Endothelial cell of umbilical vein (primary cell): Measurements from ENCODE around the gene IZUMO4. TPM values are rescaled to one million over a fixed set of nuclear protein-coding genes. Genes with fewer than 3 reads are reported as not detected.

Experiments used
- BruUV-seq: library from RNA; stranded (reverse); fragments of 400-500 nt; replicated peaks from 2 replicates; lab custom pipeline; 2021; lab: Mats Ljungman, UMichigan
- CTCF ChIA-PET: fragments of 300-600, 350-600 bp; sonication (Branson Sonifier 250); formaldehyde crosslinking; loops from one replicate; lab custom pipeline; 2021; ENCODE audit warnings: antibody characterized with exemption, inconsistent platforms; lab: Charles Lee
- POLR2A ChIA-PET: fragments of 300-600, 350-600 bp; sonication (Branson Sonifier 250); formaldehyde crosslinking; loops from one replicate; lab custom pipeline; 2021; ENCODE audit warnings: antibody characterized with exemption, inconsistent platforms; lab: Charles Lee
- DNase-seq: peaks from one replicate; pipeline ENCODE4 v3.0.0-alpha.2; 2011; ENCODE audit warnings: low read depth, low spot score
- FAIRE-seq: peaks from 2 replicates; lab custom pipeline; 2011; peaks lifted over from hg19 to GRCh38; lab: Jason Lieb, UNC
- H2AFZ ChIP-seq: 2 replicates; pipeline ENCODE4 v1.6.0; 2012; ENCODE audit warnings: low read depth, low read length, control low read depth, inconsistent platforms
- H3K27ac ChIP-seq: 2 replicates; pipeline ENCODE4 v1.5.1; 2011; ENCODE audit warnings: low read depth, mild to moderate bottlenecking, control low read depth, low read length, moderate library complexity; ENCODE audit not compliant: insufficient read depth
- H3K27me3 ChIP-seq, 2 experiments: 2 replicates each; pipeline versions ENCODE4 v1.6.0 to v1.6.1; 2011; ENCODE audit warnings: low read length in 2 of 2, mixed read lengths in 1 of 2; ENCODE audit not compliant: control insufficient read depth in 2 of 2, insufficient read depth in 2 of 2
- H3K36me3 ChIP-seq, 2 experiments: 2 replicates in 1 of 2; 3 replicates in 1 of 2; pipeline ENCODE4 v1.5.1; 2011; ENCODE audit warnings: low read length in 2 of 2, mild to moderate bottlenecking in 1 of 2, moderate library complexity in 1 of 2; ENCODE audit not compliant: control insufficient read depth in 2 of 2, insufficient read depth in 2 of 2; ENCODE audit errors: extremely low read depth in 1 of 2
- H3K4me1 ChIP-seq: 3 replicates; pipeline ENCODE4 v1.5.1; 2011; ENCODE audit warnings: mild to moderate bottlenecking, low read length; ENCODE audit not compliant: control insufficient read depth, insufficient read depth; ENCODE audit errors: extremely low read depth
- H3K4me2 ChIP-seq: 2 replicates; pipeline ENCODE4 v1.6.1; 2011; ENCODE audit warnings: low read length, control low read depth, mixed read lengths; ENCODE audit not compliant: insufficient read depth
- H3K4me3 ChIP-seq, 3 experiments: fragments of 200-600 bp in 1 of 3; sonication (generic), shearing (Covaris generic) in 1 of 3; replicated peaks in 1 of 3; 2 replicates each; pipeline ENCODE4 v1.5.1; 2011 to 2016; ENCODE audit warnings: control low read depth in 3 of 3, low read length in 3 of 3, mild to moderate bottlenecking in 2 of 3, inconsistent platforms in 1 of 3, low read depth in 1 of 3, moderate library complexity in 1 of 3; ENCODE audit not compliant: insufficient read depth in 1 of 3
- H3K79me2 ChIP-seq: 2 replicates; pipeline ENCODE4 v1.6.0; 2012; ENCODE audit warnings: low read length, inconsistent platforms; ENCODE audit not compliant: control insufficient read depth, insufficient read depth
- H3K9ac ChIP-seq: replicated peaks from 2 replicates; pipeline ENCODE3; 2011; ENCODE audit warnings: low read length, control low read depth; ENCODE audit not compliant: insufficient read depth; ENCODE audit errors: extremely low read depth
- H3K9me1 ChIP-seq: replicated peaks from 3 replicates; pipeline ENCODE4 v1.6.0; 2011; ENCODE audit warnings: mild to moderate bottlenecking, low read length; ENCODE audit not compliant: control insufficient read depth, insufficient read depth; ENCODE audit errors: extremely low read depth
- H3K9me3 ChIP-seq: replicated peaks from 2 replicates; pipeline ENCODE4 v1.5.1; 2012; ENCODE audit warnings: low read length, inconsistent platforms; ENCODE audit not compliant: control insufficient read depth, insufficient read depth
- H4K20me1 ChIP-seq: replicated peaks from 2 replicates; pipeline ENCODE3; 2011; ENCODE audit warnings: mild to moderate bottlenecking, low read length; ENCODE audit not compliant: control insufficient read depth, insufficient read depth; ENCODE audit errors: extremely low read depth
- EZH2 ChIP-seq: IDR thresholded peaks from 2 replicates; pipeline ENCODE4 v1.6.1; 2012; ENCODE audit warnings: borderline replicate concordance, low read depth, mild to moderate bottlenecking, moderate library complexity, low read length, inconsistent platforms; ENCODE audit not compliant: severe bottlenecking
- FOS ChIP-seq: IDR thresholded peaks from 2 replicates; pipeline ENCODE4 v1.6.1; 2011; ENCODE audit warnings: mild to moderate bottlenecking, low read length, moderate library complexity, borderline replicate concordance; ENCODE audit not compliant: insufficient read depth
- GATA2 ChIP-seq: IDR thresholded peaks from 2 replicates; pipeline ENCODE4 v1.7.0; 2011; ENCODE audit warnings: low read depth, mild to moderate bottlenecking, moderate library complexity, mixed read lengths, low read length; ENCODE audit not compliant: insufficient read length, insufficient read depth
- JUN ChIP-seq: IDR thresholded peaks from 2 replicates; pipeline ENCODE4 v1.6.1; 2011; ENCODE audit warnings: borderline replicate concordance, low read depth; ENCODE audit not compliant: insufficient read length, insufficient read depth
- MYC ChIP-seq: IDR thresholded peaks from one replicate; pipeline ENCODE4 v1.6.1; 2011; ENCODE audit warnings: mild to moderate bottlenecking, low read depth, low read length
- POLR2A ChIP-seq: IDR thresholded peaks from 2 replicates; pipeline ENCODE4 v1.6.1; 2012; ENCODE audit warnings: low read depth, mild to moderate bottlenecking, control low read depth, low read length
- POLR2AphosphoS5 ChIP-seq: IDR thresholded peaks from 2 replicates; pipeline ENCODE4 v1.6.1; 2012; ENCODE audit warnings: low read depth, mild to moderate bottlenecking, control low read depth, low read length, moderate library complexity; ENCODE audit not compliant: insufficient read depth
- dilution Hi-C: fragments of 300-500 bp; cut with MboI; formaldehyde crosslinking; loops from one replicate; pipeline ENCODE4 v1.15.0; 2019; ENCODE audit warnings: low sequenced_read_pairs; ENCODE audit not compliant: extremely low pct_ligation_motif_present
- intact Hi-C: fragments of 100-400 bp; cut with micrococcal nuclease; formaldehyde crosslinking; loops from one replicate; pipeline ENCODE4 v1.10.0; 2022
- polyA plus RNA-seq, 4 experiments: library from polyadenylated mRNA; depleted of rRNA in 3 of 4; stranded (reverse) in 3 of 4; unstranded in 1 of 4; fragments of >200 nt; gene quantifications; 2 replicates each; pipeline versions ENCODE4 v1.2.1 to v1.2.3, GENCODE V29; 2011 to 2012; ENCODE audit warnings: missing spikeins in 1 of 4
- total RNA-seq: library from RNA; stranded (reverse); gene quantifications from 2 replicates; pipeline ENCODE4 v1.2.3, GENCODE V29; 2021
- TF ChIP-seq, protein P1 (sequence below): IDR thresholded peaks from 2 replicates; pipeline ENCODE4 v1.6.1; 2011; ENCODE audit not compliant: insufficient read depth, insufficient read length
- TF ChIP-seq, protein P2 (sequence below), 2 donors: IDR thresholded peaks; 1 replicate in 1 of 2; 2 replicates in 1 of 2; pipeline ENCODE4 v1.5.1; 2011; ENCODE audit warnings: low read length in 2 of 2, mild to moderate bottlenecking in 2 of 2, moderate library complexity in 2 of 2, control low read depth in 1 of 2, inconsistent platforms in 1 of 2, low read depth in 1 of 2; ENCODE audit not compliant: insufficient read depth in 1 of 2; ENCODE audit errors: extremely low read depth in 1 of 2

The IZUMO4 gene
- total and polyA plus RNA-seq, 2 donors (not counting 3 experiments of a cell fraction or from before 2014, with no cell fraction given): 1.1 to 2.0 TPM

- no peaks in the 10 kb centered on the region for H3K9me3 ChIP-seq
- peaks cover 92% of the 10 kb centered on the region for H3K79me2 ChIP-seq
- intact Hi-C loops (no loop called here), dilution Hi-C loops (no loop called here)
- BruUV-seq: no TSS peak
- H3K27me3 ChIP-seq: no peaks in the 10 kb centered on the region
- H3K4me2 ChIP-seq: no peak overlapping the region
- H3K9ac ChIP-seq: no peak overlapping the region
- H4K20me1 ChIP-seq: no peaks in the 10 kb centered on the region
- H3K9me1 ChIP-seq: no peaks in the 10 kb centered on the region
- ChIA-PET CTCF (no interaction called here), POLR2A (no interaction called here)
- DNase-seq (no peak), FAIRE-seq (no peak)
- no peak overlapping the region for H3K4me3 ChIP-seq
- no peak for TF ChIP-seq MYC
- TF ChIP-seq, protein P1, sequence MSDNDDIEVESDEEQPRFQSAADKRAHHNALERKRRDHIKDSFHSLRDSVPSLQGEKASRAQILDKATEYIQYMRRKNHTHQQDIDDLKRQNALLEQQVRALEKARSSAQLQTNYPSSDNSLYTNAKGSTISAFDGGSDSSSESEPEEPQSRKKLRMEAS: no peak
- TF ChIP-seq FOS: no peak
- TF ChIP-seq EZH2: no peak
- no peak for TF ChIP-seq POLR2A
- TF ChIP-seq POLR2AphosphoS5: no peak
- TF ChIP-seq JUN: no peak
- TF ChIP-seq, protein P2, sequence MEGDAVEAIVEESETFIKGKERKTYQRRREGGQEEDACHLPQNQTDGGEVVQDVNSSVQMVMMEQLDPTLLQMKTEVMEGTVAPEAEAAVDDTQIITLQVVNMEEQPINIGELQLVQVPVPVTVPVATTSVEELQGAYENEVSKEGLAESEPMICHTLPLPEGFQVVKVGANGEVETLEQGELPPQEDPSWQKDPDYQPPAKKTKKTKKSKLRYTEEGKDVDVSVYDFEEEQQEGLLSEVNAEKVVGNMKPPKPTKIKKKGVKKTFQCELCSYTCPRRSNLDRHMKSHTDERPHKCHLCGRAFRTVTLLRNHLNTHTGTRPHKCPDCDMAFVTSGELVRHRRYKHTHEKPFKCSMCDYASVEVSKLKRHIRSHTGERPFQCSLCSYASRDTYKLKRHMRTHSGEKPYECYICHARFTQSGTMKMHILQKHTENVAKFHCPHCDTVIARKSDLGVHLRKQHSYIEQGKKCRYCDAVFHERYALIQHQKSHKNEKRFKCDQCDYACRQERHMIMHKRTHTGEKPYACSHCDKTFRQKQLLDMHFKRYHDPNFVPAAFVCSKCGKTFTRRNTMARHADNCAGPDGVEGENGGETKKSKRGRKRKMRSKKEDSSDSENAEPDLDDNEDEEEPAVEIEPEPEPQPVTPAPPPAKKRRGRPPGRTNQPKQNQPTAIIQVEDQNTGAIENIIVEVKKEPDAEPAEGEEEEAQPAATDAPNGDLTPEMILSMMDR (IDR thresholded peaks at IDR 0.05; ENCODE audit: extremely low read depth in 1 of 2, insufficient read depth in 1 of 2, low read depth in 1 of 2, low read length in 2 of 2): no peak
- TF ChIP-seq GATA2: no peak
- no peaks in the 10 kb centered on the region for H3K4me1 ChIP-seq
- no peak overlapping the region for H3K27ac ChIP-seq
- no peak overlapping the region for H2AFZ ChIP-seq
- H3K36me3 ChIP-seq: peaks cover 0 to 19% of the 10 kb centered on the region in 2 experiments
Observed at GRCh38 chr19:2144190-2144589, 47.5 kb downstream of the IZUMO4 start.
